CD14-positive monocyte (primary cell): Measurements from ENCODE around the gene KLHDC7B. TPM values are rescaled to one million over a fixed set of nuclear protein-coding genes. Genes with fewer than 3 reads are reported as not detected.

Experiments
- DNase-seq, 3 donors: peaks; one replicate each; pipeline ENCODE4 v3.0.0-alpha.2; 2011 to 2022
- H2AFZ ChIP-seq: 2 replicates; pipeline ENCODE4 v1.6.0; 2012; ENCODE audit warnings: mild to moderate bottlenecking, low read depth, low read length, inconsistent platforms; ENCODE audit not compliant: insufficient read depth, poor library complexity, severe bottlenecking
- H3K27ac ChIP-seq, 2 donors: 1 replicate in 1 of 2; 2 replicates in 1 of 2; pipeline ENCODE4 v1.5.1; 2012 to 2013; ENCODE audit warnings: low read length in 2 of 2, control low read depth in 1 of 2, inconsistent platforms in 1 of 2, low read depth in 1 of 2, mild to moderate bottlenecking in 1 of 2
- H3K27me3 ChIP-seq, 2 donors: one replicate each; pipeline versions ENCODE4 v1.6.0 to v1.6.1; 2011 to 2013; ENCODE audit warnings: low read length in 2 of 2; ENCODE audit not compliant: control insufficient read depth in 2 of 2, insufficient read depth in 2 of 2
- H3K36me3 ChIP-seq, 2 donors: replicated peaks in 1 of 2; 1 replicate in 1 of 2; 2 replicates in 1 of 2; pipeline versions ENCODE4 v1.5.1 to v1.6.1; 2012 to 2013; ENCODE audit warnings: low read length in 2 of 2, control low read depth in 1 of 2, inconsistent platforms in 1 of 2, mild to moderate bottlenecking in 1 of 2; ENCODE audit not compliant: insufficient read depth in 2 of 2, control insufficient read depth in 1 of 2
- H3K4me1 ChIP-seq, 2 donors: 1 replicate in 1 of 2; 2 replicates in 1 of 2; pipeline versions ENCODE4 v1.5.1 to v1.6.1; 2012 to 2013; ENCODE audit warnings: low read length in 2 of 2, control low read depth in 1 of 2, inconsistent platforms in 1 of 2, mild to moderate bottlenecking in 1 of 2, moderate library complexity in 1 of 2; ENCODE audit not compliant: insufficient read depth in 2 of 2, control insufficient read depth in 1 of 2
- H3K4me2 ChIP-seq: replicated peaks from 2 replicates; pipeline ENCODE3; 2012; ENCODE audit warnings: low read length, moderate library complexity, mild to moderate bottlenecking; ENCODE audit not compliant: poor library complexity, severe bottlenecking; ENCODE audit errors: extremely low read depth
- H3K4me3 ChIP-seq, 3 experiments: fragments of 200-600 bp in 1 of 3; sonication (generic) in 1 of 3; replicated peaks in 1 of 3; 1 replicate in 2 of 3; 2 replicates in 1 of 3; pipeline ENCODE4 v1.5.1; 2011 to 2013; ENCODE audit warnings: low read length in 3 of 3, mild to moderate bottlenecking in 3 of 3, control low read depth in 2 of 3, low read depth in 2 of 3, inconsistent platforms in 1 of 3, moderate library complexity in 1 of 3
- H3K79me2 ChIP-seq: 2 replicates; pipeline ENCODE4 v1.6.0; 2012; ENCODE audit warnings: mild to moderate bottlenecking, control low read depth, inconsistent platforms, low read length, moderate library complexity; ENCODE audit not compliant: insufficient read depth
- H3K9ac ChIP-seq: 2 replicates; pipeline ENCODE4 v1.6.0; 2017; ENCODE audit warnings: low read length, mild to moderate bottlenecking; ENCODE audit not compliant: insufficient read depth, poor library complexity, severe bottlenecking
- H3K9me3 ChIP-seq, 2 donors: replicated peaks in 1 of 2; 1 replicate in 1 of 2; 2 replicates in 1 of 2; pipeline versions ENCODE4 v1.5.1 to v1.6.1; 2012 to 2013; ENCODE audit warnings: low read length in 2 of 2, control low read depth in 1 of 2; ENCODE audit not compliant: control insufficient read depth in 1 of 2, insufficient read depth in 1 of 2
- H4K20me1 ChIP-seq: 2 replicates; pipeline ENCODE4 v1.6.0; 2012; ENCODE audit warnings: mild to moderate bottlenecking, low read length, control low read depth, moderate library complexity; ENCODE audit not compliant: insufficient read depth
- H3K27ac Mint-ChIP-seq, 7 donors: one replicate each; pipeline ENCODE4 v1.8.0; 2020; ENCODE audit warnings: mild to moderate bottlenecking in 7 of 7, mixed read lengths in 7 of 7, moderate library complexity in 6 of 7, inconsistent platforms in 2 of 7
- H3K27me3 Mint-ChIP-seq, 3 donors: one replicate each; pipeline ENCODE4 v1.8.0; 2021 to 2022; ENCODE audit warnings: low read depth in 3 of 3, mild to moderate bottlenecking in 3 of 3, mixed read lengths in 3 of 3, moderate library complexity in 3 of 3, inconsistent platforms in 1 of 3
- H3K36me3 Mint-ChIP-seq, 2 donors: one replicate each; pipeline ENCODE4 v1.8.0; 2020; ENCODE audit warnings: mixed read lengths in 2 of 2, inconsistent platforms in 1 of 2, mild to moderate bottlenecking in 1 of 2
- H3K4me1 Mint-ChIP-seq: one replicate; pipeline ENCODE4 v1.8.0; 2020; ENCODE audit warnings: mild to moderate bottlenecking, mixed read lengths
- H3K4me3 Mint-ChIP-seq, 2 donors: one replicate each; pipeline ENCODE4 v1.8.0; 2020; ENCODE audit warnings: mild to moderate bottlenecking in 2 of 2, mixed read lengths in 2 of 2, moderate library complexity in 1 of 2
- H3K9me3 Mint-ChIP-seq, 7 donors: one replicate each; pipeline ENCODE4 v1.8.0; 2020 to 2022; ENCODE audit warnings: mixed read lengths in 7 of 7, mild to moderate bottlenecking in 6 of 7, moderate library complexity in 6 of 7, inconsistent platforms in 2 of 7
- CTCF ChIP-seq: fragments of 200-600 bp; IDR thresholded peaks from one replicate; pipeline ENCODE4 v1.8.0; 2022; ENCODE audit warnings: antibody characterized with exemption, mild to moderate bottlenecking
- WGBS: methylation state at CpG from one replicate; pipeline ENCODE4 v1.1.5; 2013; ENCODE audit warnings: missing lambda C conversion rate; ENCODE audit not compliant: insufficient coverage; 5-methylcytosine and 5-hydroxymethylcytosine counted together
- intact Hi-C, 2 donors: fragments of 100-400 bp; cut with micrococcal nuclease; formaldehyde crosslinking; loops; one replicate each; pipeline versions ENCODE4 v1.15.0 to v1.15.1; 2023
- polyA plus RNA-seq, 3 donors: library from polyadenylated mRNA; depleted of rRNA in 1 of 3; unstranded in 2 of 3; stranded (reverse) in 1 of 3; fragments of 300-500 nt in 2 of 3; fragments of >200 nt in 1 of 3; fragmentation: Illumina TruSeq in 2 of 3; gene quantifications; 1 replicate in 2 of 3; 2 replicates in 1 of 3; pipeline ENCODE4 v1.2.3, GENCODE V29; 2012 to 2021

Gene KLHDC7B
- polyA plus RNA-seq, 3 donors: 0.88 to 4.3 (median 1.4) TPM

GRCh38 chr22:50576070-50576469 is 30.4 kb downstream of the KLHDC7B start:
- Histone ChIP-seq H2AFZ (no peak overlapping the region), H3K27ac (no peak overlapping the region), H3K36me3 (peaks cover 6 to 65% of the 10 kb centered on the region in 2 donors), H3K9me3 (no peaks in the 10 kb centered on the region), H3K27me3 (no peaks in the 10 kb centered on the region), H3K4me3 (no peak overlapping the region), H3K79me2 (peaks cover 1% of the 10 kb centered on the region), H3K9ac (no peak overlapping the region), H3K4me1 (peaks cover 11 to 22% of the 10 kb centered on the region in 2 donors), H4K20me1 (peaks cover 26% of the 10 kb centered on the region), H3K4me2 (no peak overlapping the region)
- peak in 1 of 3 donors; percentile 3 for DNase-seq
- WGBS: 82% methylated on average over 4 of the region's 5 CpGs
- TF ChIP-seq CTCF: no peak
- H3K27me3 Mint-ChIP-seq: peaks cover 2 to 11% (median 8%) of the 10 kb centered on the region in 3 donors
- H3K36me3 Mint-ChIP-seq: peaks cover 47 to 74% of the 10 kb centered on the region in 2 donors
- H3K9me3 Mint-ChIP-seq: no peaks in the 10 kb centered on the region
- intact Hi-C loops: loop anchor here in 1 of 2 donors (5.0 kb wide), 1 partner anchor 64 kb away; no protein-coding TSS in a partner anchor
- peaks cover 23% of the 10 kb centered on the region for H3K4me1 Mint-ChIP-seq
- H3K4me3 Mint-ChIP-seq: peak overlapping the region in 1 of 2 donors; percentile 13
- peak overlapping the region in 1 of 7 donors; percentile 21 for H3K27ac Mint-ChIP-seq

GRCh38 chr22:50576806-50577696 is 31.4 kb downstream of the KLHDC7B start:
- peaks cover 36% of the 10 kb centered on the region for H4K20me1 ChIP-seq
- peaks cover 0 to 58% of the 10 kb centered on the region in 2 donors for H3K36me3 ChIP-seq
- Mint-ChIP-seq H3K27me3 (peaks cover 2 to 11% (median 8%) of the 10 kb centered on the region in 3 donors), H3K27ac (peak overlapping the region in 2 of 7 donors; percentile 40 to 53), H3K4me1 (peaks cover 32% of the 10 kb centered on the region), H3K9me3 (no peaks in the 10 kb centered on the region), H3K4me3 (peak overlapping the region; percentile 4 to 21), H3K36me3 (peaks cover 45 to 69% of the 10 kb centered on the region in 2 donors)
- H3K4me3 ChIP-seq: no peak overlapping the region
- 71% methylated on average over 15 of the region's 18 CpGs for whole genome bisulfite sequencing
- no peak overlapping the region for H3K27ac ChIP-seq
- no peak overlapping the region for H3K9ac ChIP-seq
- H3K4me1 ChIP-seq: peaks cover 20 to 32% of the 10 kb centered on the region in 2 donors
- DNase-seq: peak in 1 of 3 donors; percentile 3
- TF ChIP-seq CTCF: no peak
- intact Hi-C loops: loop anchor here in 1 of 2 donors (5.0 kb wide), 1 partner anchor 65 kb away; no protein-coding TSS in a partner anchor
- H3K9me3 ChIP-seq: no peaks in the 10 kb centered on the region
- H3K4me2 ChIP-seq: no peak overlapping the region
- H2AFZ ChIP-seq: no peak overlapping the region
- H3K79me2 ChIP-seq: peaks cover 11% of the 10 kb centered on the region
- H3K27me3 ChIP-seq: no peaks in the 10 kb centered on the region
